Naive thymus-derived CD4-positive, alpha-beta T cell (primary cell): ENCODE data around the gene SNX9. TPM values are rescaled to one million over a fixed set of nuclear protein-coding genes. Genes with fewer than 3 reads are reported as not detected.
"Not testable (repeated sequence)": the region's sequence is repeated elsewhere in the genome, so short reads cannot be mapped to it uniquely, and the experiment has no call there.

Experiments used
- ATAC-seq: fragments of 150-1000 bp; cut with Tn5 transposase; 2 replicates; pipeline ENCODE4 v1.10.0; 2021; ENCODE audit warnings: mild to moderate bottlenecking, moderate library complexity
- CTCF ChIA-PET: fragments of 350-600 bp; sonication (Branson Sonifier 250); formaldehyde crosslinking; loops from one replicate; lab custom pipeline; 2021; ENCODE audit warnings: antibody characterized with exemption; lab: Charles Lee
- POLR2A ChIA-PET: fragments of 350-600 bp; sonication (Branson Sonifier 250); formaldehyde crosslinking; loops from one replicate; lab custom pipeline; 2021; ENCODE audit warnings: antibody characterized with exemption, inconsistent platforms; lab: Charles Lee
- DNase-seq, 9 donors: peaks; one replicate each; pipeline versions ENCODE4 v3.0.0 to v3.0.0-alpha.2; 2020 to 2022; ENCODE audit warnings: mixed read lengths in 1 of 9
- H3K27ac ChIP-seq: one replicate; pipeline ENCODE4 v1.7.0; 2013; ENCODE audit warnings: mild to moderate bottlenecking, low read depth, low read length, moderate library complexity
- H3K27me3 ChIP-seq, 2 donors: one replicate each; pipeline ENCODE4 v1.7.0; 2013; ENCODE audit warnings: low read length in 2 of 2, mild to moderate bottlenecking in 2 of 2, moderate library complexity in 2 of 2; ENCODE audit not compliant: control insufficient read depth in 2 of 2, insufficient read depth in 2 of 2
- H3K36me3 ChIP-seq, 3 experiments: 1 replicate in 2 of 3; 2 replicates in 1 of 3; pipeline ENCODE4 v1.7.0; 2013; ENCODE audit warnings: low read length in 3 of 3, mild to moderate bottlenecking in 3 of 3, moderate library complexity in 1 of 3; ENCODE audit not compliant: insufficient read depth in 3 of 3, control insufficient read depth in 2 of 3
- H3K4me1 ChIP-seq, 2 donors: one replicate each; pipeline ENCODE4 v1.7.0; 2013; ENCODE audit warnings: low read length in 2 of 2, mild to moderate bottlenecking in 2 of 2, moderate library complexity in 1 of 2; ENCODE audit not compliant: control insufficient read depth in 2 of 2, insufficient read depth in 2 of 2
- H3K4me3 ChIP-seq: 2 replicates; pipeline ENCODE4 v1.7.0; 2013; ENCODE audit warnings: mild to moderate bottlenecking, low read length
- H3K9me3 ChIP-seq, 3 experiments: 1 replicate in 2 of 3; 2 replicates in 1 of 3; pipeline ENCODE4 v1.7.0; 2013; ENCODE audit warnings: low read length in 3 of 3; ENCODE audit not compliant: control insufficient read depth in 2 of 3
- H3K27ac Mint-ChIP-seq, 9 donors: one replicate each; pipeline ENCODE4 v1.8.0; 2020 to 2022; ENCODE audit warnings: mixed read lengths in 9 of 9, mild to moderate bottlenecking in 8 of 9, moderate library complexity in 5 of 9, inconsistent platforms in 2 of 9
- H3K27me3 Mint-ChIP-seq, 5 donors: one replicate each; pipeline ENCODE4 v1.8.0; 2021 to 2022; ENCODE audit warnings: mixed read lengths in 5 of 5, mild to moderate bottlenecking in 1 of 5
- H3K36me3 Mint-ChIP-seq, 5 donors: one replicate each; pipeline ENCODE4 v1.8.0; 2020 to 2022; ENCODE audit warnings: mixed read lengths in 5 of 5, mild to moderate bottlenecking in 3 of 5, inconsistent platforms in 1 of 5
- H3K4me1 Mint-ChIP-seq, 7 donors: one replicate each; pipeline ENCODE4 v1.8.0; 2020 to 2022; ENCODE audit warnings: mixed read lengths in 7 of 7, mild to moderate bottlenecking in 3 of 7, inconsistent platforms in 1 of 7
- H3K4me3 Mint-ChIP-seq, 10 donors: one replicate each; pipeline ENCODE4 v1.8.0; 2020 to 2022; ENCODE audit warnings: mild to moderate bottlenecking in 10 of 10, mixed read lengths in 10 of 10, moderate library complexity in 6 of 10, inconsistent platforms in 2 of 10
- H3K9me3 Mint-ChIP-seq, 11 donors: one replicate each; pipeline ENCODE4 v1.8.0; 2020 to 2022; ENCODE audit warnings: mixed read lengths in 11 of 11, mild to moderate bottlenecking in 4 of 11, inconsistent platforms in 1 of 11, moderate library complexity in 1 of 11
- intact Hi-C, 2 donors: fragments of 100-400 bp; cut with micrococcal nuclease; formaldehyde crosslinking; loops; one replicate each; pipeline ENCODE4 v1.15.1; 2023
- polyA plus RNA-seq, 2 donors: library from polyadenylated mRNA; unstranded; fragments of 300-500 nt; fragmentation: Illumina TruSeq; gene quantifications; one replicate each; pipeline ENCODE4 v1.2.3, GENCODE V29; 2021
- total RNA-seq, 6 experiments: library from RNA in 5 of 6; stranded (reverse) in 5 of 6; gene quantifications; 1 replicate in 5 of 6; 2 replicates in 1 of 6; pipeline ENCODE4 v1.2.3 and lab custom pipeline; 2021 to 2026

Gene SNX9
- total and polyA plus RNA-seq, 7 experiments from 2014 or later, result 13.4 to 51.5 (median 36.4) TPM

- Histone ChIP-seq H3K27me3 (no peaks in the 10 kb centered on the region), H3K36me3 (no peaks in the 10 kb centered on the region), H3K27ac (no peak overlapping the region), H3K9me3 (no peaks in the 10 kb centered on the region), H3K4me3 (no peak overlapping the region), H3K4me1 (no peaks in the 10 kb centered on the region)
- H3K4me1 Mint-ChIP-seq, result peaks cover 9 to 17% (median 11%) of the 10 kb centered on the region in 7 donors
- CTCF ChIA-PET, result no interaction called here
- peaks cover 0 to 10% (median 0%) of the 10 kb centered on the region in 11 donors for H3K9me3 Mint-ChIP-seq
- POLR2A ChIA-PET, result no interaction called here
- peaks cover 0 to 45% (median 0%) of the 10 kb centered on the region in 5 donors for H3K27me3 Mint-ChIP-seq
- intact Hi-C loops, result no loop called here
- no peak for DNase-seq
- peaks cover 0 to 2% (median 0%) of the 10 kb centered on the region in 5 donors for H3K36me3 Mint-ChIP-seq
- ATAC-seq, result no peak
- H3K4me3 Mint-ChIP-seq, result no peak overlapping the region
- no peak overlapping the region for H3K27ac Mint-ChIP-seq
Observed at GRCh38 chr6:157795841-157796240, 27.2 kb upstream of the SNX9 start.

DNA sequence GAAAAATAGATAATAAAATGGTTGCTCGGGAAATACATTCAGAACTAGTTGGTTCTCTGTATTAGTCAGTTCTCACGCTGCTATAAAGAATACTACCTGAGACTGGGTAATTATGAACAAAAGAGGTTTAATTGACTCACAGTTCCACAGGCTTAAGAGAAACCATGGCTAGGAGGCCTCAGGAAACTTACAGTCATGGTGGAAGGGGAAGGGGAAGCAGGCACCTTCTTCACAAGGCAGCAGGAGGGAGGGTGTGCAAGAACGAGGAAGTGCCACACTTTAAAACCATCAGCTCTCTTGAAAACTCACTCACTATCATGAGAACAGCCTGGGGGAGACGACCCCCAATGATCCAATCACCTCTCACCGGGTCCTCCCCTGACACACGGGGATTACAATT is 24.2 kb upstream of the SNX9 start:
- Mint-ChIP-seq H3K36me3 (peaks cover 0 to 2% (median 0%) of the 10 kb centered on the region in 5 donors), H3K4me1 (peaks cover 9 to 23% (median 17%) of the 10 kb centered on the region in 7 donors), H3K27me3 (peaks cover 0 to 50% (median 0%) of the 10 kb centered on the region in 5 donors), H3K4me3 (no peak overlapping the region), H3K27ac (peak overlapping the region in 2 of 9 donors; percentile 15 to 41), H3K9me3 (peaks cover 0 to 10% (median 0%) of the 10 kb centered on the region in 11 donors)
- no peaks in the 10 kb centered on the region for H3K36me3 ChIP-seq
- H3K27me3 ChIP-seq, result no peaks in the 10 kb centered on the region
- DNase-seq (no peak), ATAC-seq (no peak)
- ChIA-PET CTCF (interaction anchor here (1.0 kb wide), 1 partner anchor 42 kb away, joined by 3 read pairs; no protein-coding TSS in a partner anchor), POLR2A (interaction anchor here (0.6 to 1.2 kb wide), 2 partner anchors 43 to 812 kb away, joined by 3 to 4 read pairs; no protein-coding TSS in a partner anchor)
- no peaks in the 10 kb centered on the region for H3K4me1 ChIP-seq
- no peak overlapping the region for H3K27ac ChIP-seq
- intact Hi-C loops, result no loop called here
- no peaks in the 10 kb centered on the region for H3K9me3 ChIP-seq
- H3K4me3 ChIP-seq, result no peak overlapping the region

DNA sequence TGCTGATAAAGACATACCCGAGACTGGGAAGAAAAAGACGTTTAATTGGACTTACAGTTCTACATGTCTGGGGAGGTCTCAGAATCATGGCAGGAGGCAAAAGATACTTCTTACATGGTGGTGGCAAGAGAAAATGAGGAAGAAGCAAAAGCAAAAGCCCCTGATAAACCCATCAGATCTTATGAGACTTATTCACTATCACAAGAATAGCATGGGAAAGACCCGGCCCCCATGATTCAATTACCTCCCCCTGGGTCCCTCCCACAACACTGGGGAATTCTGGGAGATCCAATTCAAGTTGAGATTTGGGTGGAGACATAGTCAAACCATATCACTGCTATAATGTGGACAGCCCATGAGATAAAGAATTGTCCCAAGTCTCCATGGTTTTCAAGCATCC is 23.5 kb upstream of the SNX9 start:
- H3K36me3 Mint-ChIP-seq, H3K36me3 ChIP-seq, DNase-seq, H3K4me3 ChIP-seq, H3K27me3 ChIP-seq, H3K9me3 ChIP-seq, H3K4me3 Mint-ChIP-seq, ATAC-seq, POLR2A ChIA-PET, H3K9me3 Mint-ChIP-seq, CTCF ChIA-PET, H3K27ac ChIP-seq, intact Hi-C loops, H3K4me1 ChIP-seq: not testable (repeated sequence)
- peaks cover 9 to 27% (median 17%) of the 10 kb centered on the region in 7 donors for H3K4me1 Mint-ChIP-seq
- peaks cover 0 to 46% (median 0%) of the 10 kb centered on the region in 5 donors for H3K27me3 Mint-ChIP-seq
- peak overlapping the region in 2 of 9 donors; percentile 15 to 45 for H3K27ac Mint-ChIP-seq

- intact Hi-C loops, result loop anchor here (2.0 kb wide), 3 partner anchors 14 to 36 kb away; no protein-coding TSS in a partner anchor
- ATAC-seq (peak; percentile 50), DNase-seq (peak in 1 of 9 donors; percentile 42)
- H3K27me3 Mint-ChIP-seq, result peaks cover 0 to 48% (median 0%) of the 10 kb centered on the region in 5 donors
- H3K4me3 ChIP-seq, result no peak overlapping the region
- peak overlapping the region in 3 of 9 donors; percentile 3 to 19 (median 3) for H3K27ac Mint-ChIP-seq
- H3K4me3 Mint-ChIP-seq, result peak overlapping the region in 1 of 10 donors; percentile 28
- H3K36me3 ChIP-seq, result no peaks in the 10 kb centered on the region
- H3K4me1 Mint-ChIP-seq, result peaks cover 9 to 27% (median 17%) of the 10 kb centered on the region in 7 donors
- H3K4me1 ChIP-seq, result no peaks in the 10 kb centered on the region
- H3K9me3 Mint-ChIP-seq, result peaks cover 0 to 6% (median 0%) of the 10 kb centered on the region in 11 donors
- no peaks in the 10 kb centered on the region for H3K27me3 ChIP-seq
- H3K27ac ChIP-seq, result no peak overlapping the region
- H3K36me3 Mint-ChIP-seq, result peaks cover 0 to 2% (median 0%) of the 10 kb centered on the region in 5 donors
- no peaks in the 10 kb centered on the region for H3K9me3 ChIP-seq
- CTCF ChIA-PET, result interaction anchor here (1.3 kb wide), 1 partner anchor 37 kb away, joined by 3 read pairs; no protein-coding TSS in a partner anchor
- POLR2A ChIA-PET, result interaction anchor here (0.9 kb wide), 1 partner anchor 9 kb away, joined by 3 read pairs; no protein-coding TSS in a partner anchor
Observed at GRCh38 chr6:157800420-157801237, 22.4 kb upstream of the SNX9 start.

DNA sequence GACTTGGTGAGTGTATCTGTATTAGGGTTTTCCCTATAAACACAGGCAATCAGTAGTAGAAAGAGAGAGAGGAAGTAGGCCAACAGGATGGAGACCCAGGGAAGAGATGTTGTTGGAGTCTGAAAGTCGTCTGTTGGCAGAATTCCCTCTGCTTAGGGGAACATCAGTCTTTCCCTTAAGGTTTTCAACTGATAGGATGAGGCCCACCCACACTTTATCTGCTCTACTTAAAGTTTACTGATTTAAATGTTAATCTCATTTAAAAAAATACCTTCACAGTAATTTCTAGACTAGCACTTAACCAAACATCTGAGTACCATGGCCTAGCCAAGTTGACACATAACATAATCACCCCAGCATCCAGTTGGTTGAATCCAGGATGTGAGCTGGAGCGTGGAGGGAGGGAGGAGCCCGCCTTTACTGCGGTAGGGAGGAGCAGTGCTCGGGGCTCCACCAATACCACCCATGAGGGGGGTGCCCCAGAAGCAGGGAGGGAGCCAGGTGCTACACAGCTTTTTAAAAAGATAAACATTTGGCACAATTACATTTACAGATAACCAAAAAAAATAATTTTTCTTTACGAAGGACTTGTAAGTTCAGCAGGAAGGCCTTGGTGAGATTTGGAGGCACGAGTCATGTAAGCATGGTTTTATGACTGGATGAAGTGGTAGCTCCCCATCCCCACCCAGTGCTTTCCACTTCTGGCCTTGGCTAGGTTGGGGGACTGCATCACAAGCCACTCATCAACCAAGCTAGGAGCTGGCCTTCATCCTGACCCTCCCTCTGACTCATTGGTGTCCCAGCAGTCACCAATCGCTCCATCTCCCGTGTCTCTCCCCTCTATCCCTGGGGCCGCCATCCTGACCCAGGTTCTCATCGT is 18.4 kb upstream of the SNX9 start:
- Histone ChIP-seq H3K27me3 (no peaks in the 10 kb centered on the region), H3K36me3 (no peaks in the 10 kb centered on the region), H3K4me3 (no peak overlapping the region), H3K4me1 (no peaks in the 10 kb centered on the region), H3K9me3 (peaks cover 0 to 9% (median 0%) of the 10 kb centered on the region in 3 experiments), H3K27ac (no peak overlapping the region)
- Mint-ChIP-seq H3K4me1 (peaks cover 8 to 23% (median 14%) of the 10 kb centered on the region in 7 donors), H3K36me3 (peaks cover 0 to 10% (median 5%) of the 10 kb centered on the region in 5 donors), H3K27ac (peak overlapping the region in 1 of 9 donors; percentile 53), H3K4me3 (no peak overlapping the region), H3K9me3 (peaks cover 0 to 25% (median 8%) of the 10 kb centered on the region in 11 donors), H3K27me3 (peaks cover 0 to 43% (median 0%) of the 10 kb centered on the region in 5 donors)
- ATAC-seq (no peak), DNase-seq (no peak)
- ChIA-PET CTCF (interaction anchor here (1.1 to 1.3 kb wide), 2 partner anchors 8 to 42 kb away, joined by 3 read pairs; no protein-coding TSS in a partner anchor), POLR2A (interaction anchor here (1.3 kb wide), 1 partner anchor 14 kb away, joined by 5 read pairs; no protein-coding TSS in a partner anchor)
- intact Hi-C loops, result no loop called here
